Thymus (tissue), 11 donors: ENCODE data around the gene SRRM3. TPM values are rescaled to one million over a fixed set of nuclear protein-coding genes. Genes with fewer than 3 reads are reported as not detected.
A peak's percentile ranks its signal among the peaks of the same experiment; 100 is the strongest.
"Not testable (repeated sequence)": the region's sequence is repeated elsewhere in the genome, so short reads cannot be mapped to it uniquely, and the experiment has no call there.

Source experiments
- DNase-seq, 9 donors: peaks; one replicate each; pipeline ENCODE4 v3.0.0-alpha.2; 2013; ENCODE audit warnings: low spot score in 9 of 9, low read depth in 6 of 9, missing footprints in 1 of 9
- H3K27ac ChIP-seq, 2 donors: one replicate each; pipeline ENCODE4 v1.5.1; 2013; ENCODE audit warnings: control low read depth in 1 of 2, low read depth in 1 of 2, low read length in 1 of 2, mild to moderate bottlenecking in 1 of 2, moderate library complexity in 1 of 2
- H3K27me3 ChIP-seq, 2 donors: one replicate each; pipeline ENCODE4 v1.5.1; 2013; ENCODE audit warnings: low read length in 1 of 2; ENCODE audit not compliant: control insufficient read depth in 2 of 2, insufficient read depth in 1 of 2
- H3K36me3 ChIP-seq, 2 donors: one replicate each; pipeline ENCODE4 v1.5.1; 2013; ENCODE audit warnings: low read length in 1 of 2, mild to moderate bottlenecking in 1 of 2, moderate library complexity in 1 of 2; ENCODE audit not compliant: control insufficient read depth in 2 of 2, insufficient read depth in 2 of 2
- H3K4me1 ChIP-seq, 2 donors: one replicate each; pipeline ENCODE4 v1.5.1; 2013; ENCODE audit warnings: low read length in 2 of 2; ENCODE audit not compliant: control insufficient read depth in 2 of 2, insufficient read depth in 2 of 2
- H3K4me3 ChIP-seq, 2 donors: one replicate each; pipeline ENCODE4 v1.5.1; 2013; ENCODE audit warnings: low read length in 2 of 2, control low read depth in 1 of 2, mild to moderate bottlenecking in 1 of 2
- H3K9me3 ChIP-seq, 2 donors: one replicate each; pipeline ENCODE4 v1.5.1; 2013; ENCODE audit warnings: low read length in 1 of 2, mild to moderate bottlenecking in 1 of 2; ENCODE audit not compliant: control insufficient read depth in 2 of 2, insufficient read depth in 1 of 2
- WGBS: extraction: QIAGEN DNeasy Blood & Tissue Kit; methylation state at CpG from one replicate; pipeline ENCODE4 v1.1.7; 2013; 5-methylcytosine and 5-hydroxymethylcytosine counted together
- polyA plus RNA-seq: library from polyadenylated mRNA; stranded (reverse); fragments of 200-250 nt; gene quantifications from one replicate; pipeline ENCODE4 v1.2.3, GENCODE V29; 2013
- total RNA-seq: library from RNA; stranded (reverse); fragments of 120-200 nt; gene quantifications from one replicate; pipeline ENCODE4 v1.2.4, GENCODE V29; 2013
- donor health status: healthy.

Gene SRRM3
- total and polyA plus RNA-seq, 2 donors, result 0.05 to 1.4 TPM

GRCh38 chr7:76232698-76233097, 31.0 kb downstream of the SRRM3 start:
- 77% methylated on average over 10 of the region's 10 CpGs for WGBS
- no peak overlapping the region for H3K27ac ChIP-seq
- no peak overlapping the region for H3K4me3 ChIP-seq
- no peaks in the 10 kb centered on the region for H3K9me3 ChIP-seq
- no peak for DNase-seq
- peaks cover 4 to 5% of the 10 kb centered on the region in 2 donors for H3K4me1 ChIP-seq
- no peaks in the 10 kb centered on the region for H3K36me3 ChIP-seq
- peaks cover 5 to 53% of the 10 kb centered on the region in 2 donors for H3K27me3 ChIP-seq

- no peaks in the 10 kb centered on the region for H3K9me3 ChIP-seq
- DNase-seq, result no peak
- WGBS, result 78% methylated on average over 5 of the region's 5 CpGs
- no peak overlapping the region for H3K4me3 ChIP-seq
- peaks cover 4 to 5% of the 10 kb centered on the region in 2 donors for H3K4me1 ChIP-seq
- no peak overlapping the region for H3K27ac ChIP-seq
- H3K27me3 ChIP-seq, result peaks cover 5 to 61% of the 10 kb centered on the region in 2 donors
- no peaks in the 10 kb centered on the region for H3K36me3 ChIP-seq
These were observed 32.0 kb downstream of the SRRM3 start for GRCh38 chr7:76233538-76234281.

GRCh38 chr7:76234282-76234584, 32.5 kb downstream of the SRRM3 start:
- Histone ChIP-seq H3K36me3 (no peaks in the 10 kb centered on the region), H3K27ac (no peak overlapping the region), H3K9me3 (no peaks in the 10 kb centered on the region), H3K4me3 (no peak overlapping the region), H3K27me3 (peaks cover 5 to 61% of the 10 kb centered on the region in 2 donors), H3K4me1 (peaks cover 4 to 5% of the 10 kb centered on the region in 2 donors)
- 74% methylated on average over 4 of the region's 4 CpGs for WGBS
- no peak for DNase-seq

GRCh38 chr7:76234931-76235441, 33.3 kb downstream of the SRRM3 start:
- Histone ChIP-seq H3K27ac (no peak overlapping the region), H3K4me1 (peaks cover 4 to 5% of the 10 kb centered on the region in 2 donors), H3K9me3 (no peaks in the 10 kb centered on the region), H3K36me3 (no peaks in the 10 kb centered on the region), H3K4me3 (peak overlapping the region in 1 of 2 donors; percentile 14), H3K27me3 (peaks cover 5 to 61% of the 10 kb centered on the region in 2 donors)
- 7% methylated on average over 48 of the region's 48 CpGs for WGBS
- DNase-seq, result peak; percentile 6 to 67 (median 29)

- Histone ChIP-seq H3K9me3 (no peaks in the 10 kb centered on the region), H3K4me1 (peaks cover 4 to 5% of the 10 kb centered on the region in 2 donors), H3K27ac (no peak overlapping the region), H3K27me3 (peaks cover 5 to 55% of the 10 kb centered on the region in 2 donors), H3K36me3 (no peaks in the 10 kb centered on the region), H3K4me3 (no peak overlapping the region)
- DNase-seq, result no peak
- 87% methylated on average over 8 of the region's 8 CpGs for WGBS
These were observed 34.5 kb downstream of the SRRM3 start for GRCh38 chr7:76236224-76236623.

- H3K4me3 ChIP-seq, result no peak overlapping the region
- peaks cover 4 to 5% of the 10 kb centered on the region in 2 donors for H3K4me1 ChIP-seq
- H3K36me3 ChIP-seq, result no peaks in the 10 kb centered on the region
- peaks cover 5 to 39% of the 10 kb centered on the region in 2 donors for H3K27me3 ChIP-seq
- WGBS, result 61% methylated on average over 12 of the region's 12 CpGs
- H3K27ac ChIP-seq, result no peak overlapping the region
- no peak for DNase-seq
- no peaks in the 10 kb centered on the region for H3K9me3 ChIP-seq
These were observed 36.6 kb downstream of the SRRM3 start for GRCh38 chr7:76238326-76238725.

GRCh38 chr7:76241141-76241540, 39.4 kb downstream of the SRRM3 start:
- H3K36me3 ChIP-seq, result no peaks in the 10 kb centered on the region
- no peak overlapping the region for H3K4me3 ChIP-seq
- H3K4me1 ChIP-seq, result no peaks in the 10 kb centered on the region
- H3K9me3 ChIP-seq, result no peaks in the 10 kb centered on the region
- no peak overlapping the region for H3K27ac ChIP-seq
- 94% methylated on average over 5 of the region's 5 CpGs for WGBS
- no peak for DNase-seq
- peaks cover 0 to 24% of the 10 kb centered on the region in 2 donors for H3K27me3 ChIP-seq

GRCh38 chr7:76242517-76243063, 40.9 kb downstream of the SRRM3 start:
- not testable (repeated sequence) for H3K36me3 ChIP-seq, H3K4me1 ChIP-seq, H3K4me3 ChIP-seq, DNase-seq, H3K9me3 ChIP-seq, H3K27ac ChIP-seq
- H3K27me3 ChIP-seq, result peaks cover 0 to 17% of the 10 kb centered on the region in 2 donors
- WGBS, result 94% methylated on average over 5 of the region's 5 CpGs

GRCh38 chr7:76244781-76245391, 43.2 kb downstream of the SRRM3 start:
- Histone ChIP-seq H3K36me3 (no peaks in the 10 kb centered on the region), H3K4me3 (no peak overlapping the region), H3K27me3 (peaks cover 0 to 10% of the 10 kb centered on the region in 2 donors), H3K4me1 (no peaks in the 10 kb centered on the region), H3K9me3 (no peaks in the 10 kb centered on the region), H3K27ac (no peak overlapping the region)
- 63% methylated on average over 3 of the region's 3 CpGs for WGBS
- no peak for DNase-seq
